Measurements from ENCODE around the gene SLC9A9.
A peak's percentile ranks its signal among the peaks of the same experiment; 100 is the strongest.

The SLC9A9 gene

GRCh38 chr3:143757691-143758090 lies 90.6 kb downstream of the SLC9A9 start:
- no peak for DNase-seq (ENCODE audit: low spot score)
- no peak for FAIRE-seq

GRCh38 chr3:143755978-143756377 lies 92.3 kb downstream of the SLC9A9 start:
- FAIRE-seq (no peak), DNase-seq (ENCODE audit: low spot score) (no peak)

- no peak for DNase-seq (ENCODE audit: low spot score)
- no peak for FAIRE-seq
Measured at GRCh38 chr3:143754090-143754489, 94.2 kb downstream of the SLC9A9 start.

- DNase-seq (ENCODE audit: low spot score) (no peak), FAIRE-seq (no peak)
Measured at GRCh38 chr3:143753456-143753855, 94.8 kb downstream of the SLC9A9 start.

GRCh38 chr3:143753006-143753405 lies 95.3 kb downstream of the SLC9A9 start:
- DNase-seq (ENCODE audit: low spot score) = no peak
- FAIRE-seq = no peak

- DNase-seq (ENCODE audit: low spot score) (no peak), FAIRE-seq (no peak)
Measured at GRCh38 chr3:143751643-143752178, 96.6 kb downstream of the SLC9A9 start.

- FAIRE-seq (no peak), DNase-seq (ENCODE audit: low spot score) (no peak)
Measured at GRCh38 chr3:143750841-143751240, 97.4 kb downstream of the SLC9A9 start.

- no peak for DNase-seq (ENCODE audit: low spot score)
- no peak for FAIRE-seq
Measured at GRCh38 chr3:143749926-143750325, 98.3 kb downstream of the SLC9A9 start.

GRCh38 chr3:143737065-143737464 lies 111.2 kb downstream of the SLC9A9 start:
- FAIRE-seq (no peak), DNase-seq (ENCODE audit: low spot score) (no peak)

GRCh38 chr3:143736205-143736997 lies 111.9 kb downstream of the SLC9A9 start:
- DNase-seq (ENCODE audit: low spot score) (no peak), FAIRE-seq (no peak)

GRCh38 chr3:143731776-143732175 lies 116.5 kb downstream of the SLC9A9 start:
- DNase-seq (ENCODE audit: low spot score) = peak; percentile 4
- FAIRE-seq = no peak

GRCh38 chr3:143731320-143731719 lies 116.9 kb downstream of the SLC9A9 start:
- no peak for DNase-seq (ENCODE audit: low spot score)
- FAIRE-seq = no peak

GRCh38 chr3:143727391-143727790 lies 120.9 kb downstream of the SLC9A9 start:
- FAIRE-seq (peak; percentile 29), DNase-seq (ENCODE audit: low spot score) (no peak)

- FAIRE-seq (peak; percentile 77), DNase-seq (ENCODE audit: low spot score) (peak; percentile 19)
Measured at GRCh38 chr3:143726727-143727126, 121.5 kb downstream of the SLC9A9 start.

GRCh38 chr3:143720381-143720780 lies 127.9 kb downstream of the SLC9A9 start:
- no peak for DNase-seq (ENCODE audit: low spot score)
- FAIRE-seq = no peak

- no peak for DNase-seq (ENCODE audit: low spot score)
- no peak for FAIRE-seq
Measured at GRCh38 chr3:143718463-143718862, 129.8 kb downstream of the SLC9A9 start.

GRCh38 chr3:143716731-143717130 lies 131.5 kb downstream of the SLC9A9 start:
- DNase-seq (ENCODE audit: low spot score) (no peak), FAIRE-seq (no peak)

- FAIRE-seq (no peak), DNase-seq (ENCODE audit: low spot score) (no peak)
Measured at GRCh38 chr3:143712522-143712921, 135.7 kb downstream of the SLC9A9 start.

- DNase-seq (ENCODE audit: low spot score) (no peak), FAIRE-seq (no peak)
Measured at GRCh38 chr3:143707848-143708247, 140.4 kb downstream of the SLC9A9 start.

- FAIRE-seq = no peak
Measured at GRCh38 chr3:143700431-143700975, 147.8 kb downstream of the SLC9A9 start.

GRCh38 chr3:143699424-143699823 lies 148.8 kb downstream of the SLC9A9 start:
- no peak for FAIRE-seq
- no peak for DNase-seq (ENCODE audit: low spot score)

More at GRCh38 chr3:143700431-143700975, 147.8 kb downstream of the SLC9A9 start:
- DNase-seq (ENCODE audit: low spot score) = no peak

GRCh38 chr3:143698682-143699303 lies 149.5 kb downstream of the SLC9A9 start:
- no peak for DNase-seq (ENCODE audit: low spot score)
- no peak for FAIRE-seq
